K562 (cell line): ENCODE data around the gene PDE6B. TPM values are rescaled to one million over a fixed set of nuclear protein-coding genes. Genes with fewer than 3 reads are reported as not detected.

Experiments
- ATAC-seq: fragments of 200-7000 bp; cut with Tn5 transposase; 3 replicates; pipeline ENCODE4 v1.9.1; 2020; ENCODE audit warnings: moderate library complexity
- BruUV-seq: library from RNA; stranded (reverse); fragments of 400-500 nt; replicated peaks from 2 replicates; lab custom pipeline; 2021; lab: Mats Ljungman, UMichigan
- CTCF ChIA-PET: fragments of 300-600 bp; formaldehyde crosslinking; extraction: SDS; loops from one replicate; lab custom pipeline; 2021; ENCODE audit warnings: low intra/inter-chr PET ratio; lab: Yijun Ruan, JAX
- POLR2A ChIA-PET: fragments of 300-600, 350-650 bp; sonication (Branson Sonifier 250); formaldehyde crosslinking; extraction: SDS; loops from one replicate; lab custom pipeline; 2021; ENCODE audit warnings: antibody characterized with exemption, inconsistent platforms; lab: Yijun Ruan, JAX
- DNase-seq, 4 experiments: peaks; one replicate each; pipeline versions ENCODE4 v3.0.0 to v3.0.0-alpha.2; 2011 to 2018; ENCODE audit warnings: low spot score in 3 of 4, mixed read lengths in 3 of 4; ENCODE audit errors: extremely low read depth in 1 of 4
- FAIRE-seq: peaks from 2 replicates; lab custom pipeline; 2011; peaks lifted over from hg19 to GRCh38; lab: Jason Lieb, UNC
- H2AFZ ChIP-seq: 2 replicates; pipeline ENCODE4 v1.6.0; 2011; ENCODE audit warnings: low read depth, low read length, control low read depth, inconsistent platforms
- H3K27ac ChIP-seq: fragments of 200-600 bp; 3 replicates; pipeline ENCODE4 v1.8.0; 2011; ENCODE audit warnings: low read depth, mild to moderate bottlenecking, control low read depth, inconsistent platforms, low read length, moderate library complexity, mixed read lengths; ENCODE audit errors: extremely low read depth
- H3K27me3 ChIP-seq, 2 experiments: fragments of 300-600 bp in 1 of 2; 2 replicates in 1 of 2; 3 replicates in 1 of 2; pipeline versions ENCODE4 v1.6.0 to v1.8.0; 2011; ENCODE audit warnings: inconsistent platforms in 2 of 2, low read length in 2 of 2, mild to moderate bottlenecking in 1 of 2, mixed read lengths in 1 of 2, moderate library complexity in 1 of 2; ENCODE audit not compliant: control insufficient read depth in 2 of 2, insufficient read depth in 2 of 2
- H3K36me3 ChIP-seq: fragments of 300-600 bp; 3 replicates; pipeline ENCODE4 v1.8.0; 2011; ENCODE audit warnings: mild to moderate bottlenecking, low read length, inconsistent platforms; ENCODE audit not compliant: control insufficient read depth, insufficient read depth
- H3K4me1 ChIP-seq, 2 experiments: fragments of 200-600 bp in 1 of 2; replicated peaks in 1 of 2; 2 replicates in 1 of 2; 3 replicates in 1 of 2; pipeline versions ENCODE4 v1.5.1 to v1.8.0; 2011; ENCODE audit warnings: inconsistent platforms in 2 of 2, low read length in 2 of 2, mild to moderate bottlenecking in 1 of 2, mixed read lengths in 1 of 2, moderate library complexity in 1 of 2; ENCODE audit not compliant: control insufficient read depth in 2 of 2, insufficient read depth in 2 of 2
- H3K4me2 ChIP-seq: 2 replicates; pipeline ENCODE4 v1.6.1; 2011; ENCODE audit warnings: low read length, control low read depth, inconsistent platforms, mixed read lengths; ENCODE audit not compliant: insufficient read depth
- H3K4me3 ChIP-seq: fragments of 200-600 bp; sonication (generic), shearing (Covaris generic); 2 replicates; pipeline ENCODE4 v1.5.1; 2016; ENCODE audit warnings: control low read depth, inconsistent platforms
- H3K79me2 ChIP-seq: fragments of 200-600 bp; 3 replicates; pipeline ENCODE4 v1.8.0; 2011; ENCODE audit warnings: low read length, inconsistent platforms; ENCODE audit not compliant: control insufficient read depth, insufficient read depth
- H3K9ac ChIP-seq, 2 experiments: 2 replicates each; pipeline versions ENCODE4 v1.6.0 to v1.6.1; 2011; ENCODE audit warnings: low read depth in 2 of 2, low read length in 2 of 2, control low read depth in 1 of 2, inconsistent platforms in 1 of 2, mild to moderate bottlenecking in 1 of 2, mixed read lengths in 1 of 2; ENCODE audit not compliant: insufficient read depth in 1 of 2
- H3K9me1 ChIP-seq: one replicate; pipeline ENCODE4 v1.6.0; 2011; ENCODE audit warnings: inconsistent platforms, mild to moderate bottlenecking, low read length, moderate library complexity; ENCODE audit not compliant: control insufficient read depth, insufficient read depth
- H3K9me3 ChIP-seq: replicated peaks from 2 replicates; pipeline ENCODE4 v1.5.1; 2011; ENCODE audit warnings: low read depth, low read length, inconsistent platforms; ENCODE audit not compliant: control insufficient read depth, insufficient read depth
- H4K20me1 ChIP-seq: replicated peaks from 2 replicates; pipeline ENCODE4 v1.6.1; 2011; ENCODE audit warnings: low read length, inconsistent platforms, mixed read lengths; ENCODE audit not compliant: control insufficient read depth, insufficient read depth
- CBX5 ChIP-seq: IDR thresholded peaks from 2 replicates; pipeline ENCODE4 v1.6.1; 2014; ENCODE audit warnings: low read depth, borderline replicate concordance
- KAT7 ChIP-seq: sonication (generic); formaldehyde crosslinking; IDR thresholded peaks from 2 replicates; pipeline ENCODE4 v1.8.0; 2022; ENCODE audit warnings: missing genetic modification reagents, mild to moderate bottlenecking, borderline replicate concordance
- MEF2D ChIP-seq: conservative IDR thresholded peaks from 2 replicates; pipeline ENCODE4 v1.6.1; 2016; ENCODE audit warnings: low read depth, missing genetic modification characterization, missing compliant biosample characterization
- PURB ChIP-seq: sonication (generic); formaldehyde crosslinking; IDR thresholded peaks from 2 replicates; pipeline ENCODE4 v1.9.0; 2021; ENCODE audit warnings: low read depth, mild to moderate bottlenecking, missing genetic modification reagents
- WGBS: fragments of 100-300 bp; shearing (Covaris generic); methylation state at CpG from one replicate; pipeline ENCODE4 v1.1.6; 2016; ENCODE audit warnings: low coverage, mixed read lengths; ENCODE audit not compliant: insufficient coverage; ENCODE audit errors: missing lambda C conversion rate; 5-methylcytosine and 5-hydroxymethylcytosine counted together
- in situ Hi-C: fragments of 300-500 bp; cut with MboI; formaldehyde crosslinking; loops from 4 replicates; pipeline ENCODE4 v1.15.0; 2018; ENCODE audit warnings: inconsistent platforms, mixed read lengths
- intact Hi-C: fragments of 100-400 bp; cut with micrococcal nuclease; formaldehyde crosslinking; loops from 2 replicates; pipeline ENCODE4 v1.14.2; 2022
- polyA plus RNA-seq, 8 experiments: library from polyadenylated mRNA; depleted of rRNA in 4 of 8; stranded (reverse) in 5 of 8; unstranded in 3 of 8; fragments of >200 nt; fragmentation: Nextera tagmentation in 2 of 8; fragmentation: Illumina TruSeq in 1 of 8; extraction: Ambion mirVana in 2 of 8; extraction: Trizol in 1 of 8; gene quantifications; 2 replicates each; pipeline versions ENCODE4 v1.2.1 to v1.2.3, GENCODE V29; 2011 to 2014; ENCODE audit warnings: inconsistent platforms in 1 of 8, missing spikeins in 1 of 8
- total RNA-seq, 7 experiments: library from RNA; depleted of rRNA in 6 of 7; stranded (reverse); fragments of >200 nt in 6 of 7; fragmentation: Illumina TruSeq in 2 of 7; extraction: Trizol in 2 of 7; gene quantifications; 2 replicates each; pipeline versions ENCODE4 v1.2.1 to v1.2.3, GENCODE V29; 2011 to 2021; ENCODE audit warnings: low replicate concordance in 1 of 7
- TF ChIP-seq, protein P1 (sequence below), 2 experiments: fragments of 450-650 bp; conservative IDR thresholded peaks; 2 replicates each; pipeline ENCODE4 v1.6.1; 2017; ENCODE audit warnings: mild to moderate bottlenecking in 2 of 2, moderate library complexity in 2 of 2
- TF ChIP-seq, protein P2 (sequence below): conservative IDR thresholded peaks from 2 replicates; pipeline ENCODE4 v1.6.1; 2011; ENCODE audit warnings: low read depth, mild to moderate bottlenecking, low read length; ENCODE audit not compliant: control insufficient read depth

The PDE6B gene
- total and polyA plus RNA-seq, 9 of the 15 experiments (the other 6 are each of a cell fraction or from before 2014, with no cell fraction given), result 0.04 TPM; not detected in 8

DNA sequence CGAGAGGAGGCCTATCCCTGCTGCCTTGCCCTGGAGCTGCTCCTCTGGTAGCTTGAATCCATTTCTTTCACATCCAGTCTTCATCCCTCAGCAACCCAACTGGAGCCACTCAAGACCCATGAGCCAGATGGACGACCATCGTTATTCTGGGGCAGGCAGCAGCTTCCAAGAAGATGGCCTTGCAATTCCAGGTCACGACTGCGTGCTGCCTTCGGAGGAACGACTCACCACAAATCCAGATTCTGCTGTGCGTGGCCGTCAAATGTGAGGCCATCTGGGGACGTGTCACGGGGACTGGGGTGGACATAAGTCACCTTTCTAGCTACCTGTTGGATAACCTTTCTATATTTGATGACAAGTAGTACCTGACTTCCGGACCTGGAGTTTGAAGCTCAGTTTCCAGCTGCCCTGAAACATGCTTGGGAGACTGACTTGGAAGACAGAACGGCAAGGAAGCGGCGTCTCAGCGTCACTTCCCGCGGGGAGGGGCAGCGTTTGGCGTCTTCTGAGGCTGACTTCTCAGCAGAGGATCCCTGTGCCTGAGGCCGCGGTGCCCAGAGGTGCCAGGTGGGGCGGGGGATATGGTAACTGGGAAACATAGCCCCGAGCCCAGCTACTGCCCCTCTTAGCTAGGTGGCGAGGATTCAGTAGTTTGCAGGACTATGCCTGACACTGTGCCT lies 37.6 kb upstream of the PDE6B start (continued):
- TF ChIP-seq, protein P1, sequence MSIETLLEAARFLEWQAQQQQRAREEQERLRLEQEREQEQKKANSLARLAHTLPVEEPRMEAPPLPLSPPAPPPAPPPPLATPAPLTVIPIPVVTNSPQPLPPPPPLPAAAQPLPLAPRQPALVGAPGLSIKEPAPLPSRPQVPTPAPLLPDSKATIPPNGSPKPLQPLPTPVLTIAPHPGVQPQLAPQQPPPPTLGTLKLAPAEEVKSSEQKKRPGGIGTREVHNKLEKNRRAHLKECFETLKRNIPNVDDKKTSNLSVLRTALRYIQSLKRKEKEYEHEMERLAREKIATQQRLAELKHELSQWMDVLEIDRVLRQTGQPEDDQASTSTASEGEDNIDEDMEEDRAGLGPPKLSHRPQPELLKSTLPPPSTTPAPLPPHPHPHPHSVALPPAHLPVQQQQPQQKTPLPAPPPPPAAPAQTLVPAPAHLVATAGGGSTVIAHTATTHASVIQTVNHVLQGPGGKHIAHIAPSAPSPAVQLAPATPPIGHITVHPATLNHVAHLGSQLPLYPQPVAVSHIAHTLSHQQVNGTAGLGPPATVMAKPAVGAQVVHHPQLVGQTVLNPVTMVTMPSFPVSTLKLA (conservative IDR thresholded peaks at IDR 0.05), result no peak
- no peak for TF ChIP-seq MEF2D

DNA sequence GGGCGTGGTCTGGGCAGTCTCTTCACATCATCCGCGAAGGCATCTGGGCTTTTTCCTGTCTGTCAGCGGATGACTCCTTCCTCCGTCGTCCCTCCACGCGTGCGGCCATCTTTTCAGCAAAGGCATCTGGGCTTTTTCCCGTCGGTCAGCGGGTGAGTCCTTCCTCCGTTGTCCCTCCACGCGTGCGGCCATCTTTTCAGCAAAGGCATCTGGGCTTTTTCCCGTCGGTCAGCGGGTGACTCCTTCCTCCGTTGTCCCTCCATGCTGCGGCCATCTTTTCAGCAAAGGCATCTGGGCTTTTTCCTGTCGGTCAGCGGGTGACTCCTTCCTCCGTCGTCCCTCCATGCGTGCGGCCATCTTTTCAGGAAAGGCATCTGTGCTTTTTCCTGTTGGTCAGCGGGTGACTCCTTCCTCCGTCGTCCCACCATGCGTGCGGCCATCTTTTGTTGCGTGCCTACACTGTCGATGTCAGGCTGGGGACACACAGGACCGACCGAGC lies 37.0 kb upstream of the PDE6B start:
- Histone ChIP-seq H3K9me3 (peaks cover 5% of the 10 kb centered on the region), H3K9ac (peak overlapping the region in 1 of 2 experiments; percentile 43; a peak in 2 of 4 replicates), H3K27ac (no peak overlapping the region; the same call in 2 of the 3 replicates), H4K20me1 (no peaks in the 10 kb centered on the region), H3K4me2 (peak overlapping the region; percentile 74), H3K4me3 (peak overlapping the region; percentile 19; the same call in 1 of the 2 replicates), H3K9me1 (no peaks in the 10 kb centered on the region), H3K4me1 (peaks cover 0 to 11% of the 10 kb centered on the region in 2 experiments; a peak in 3 of 5 replicates), H3K27me3 (peaks cover 0 to 23% of the 10 kb centered on the region in 2 experiments; a peak in 2 of 5 replicates), H3K36me3 (no peaks in the 10 kb centered on the region), H2AFZ (peak overlapping the region; percentile 93), H3K79me2 (no peaks in the 10 kb centered on the region)
- ChIA-PET CTCF (no interaction called here), POLR2A (interaction anchor here (0.5 to 1.7 kb wide), 2 partner anchors 13 to 238 kb away, joined by 3 to 6 read pairs; no protein-coding TSS in a partner anchor)
- ATAC-seq (peak; percentile 78), FAIRE-seq (peak; percentile 37), DNase-seq (peak in 1 of 4 experiments; percentile 20)
- BruUV-seq, result no TSS peak
- intact Hi-C loops (no loop called here), in situ Hi-C loops (no loop called here)
- WGBS, result 6% methylated on average over 36 of the region's 36 CpGs
- TF ChIP-seq PURB (CRISPR knock-in tag), result no peak
- 0 out of 2 replicates have a peak, but pooled peaks have one; percentile 11 for TF ChIP-seq CBX5
- TF ChIP-seq, protein P2, sequence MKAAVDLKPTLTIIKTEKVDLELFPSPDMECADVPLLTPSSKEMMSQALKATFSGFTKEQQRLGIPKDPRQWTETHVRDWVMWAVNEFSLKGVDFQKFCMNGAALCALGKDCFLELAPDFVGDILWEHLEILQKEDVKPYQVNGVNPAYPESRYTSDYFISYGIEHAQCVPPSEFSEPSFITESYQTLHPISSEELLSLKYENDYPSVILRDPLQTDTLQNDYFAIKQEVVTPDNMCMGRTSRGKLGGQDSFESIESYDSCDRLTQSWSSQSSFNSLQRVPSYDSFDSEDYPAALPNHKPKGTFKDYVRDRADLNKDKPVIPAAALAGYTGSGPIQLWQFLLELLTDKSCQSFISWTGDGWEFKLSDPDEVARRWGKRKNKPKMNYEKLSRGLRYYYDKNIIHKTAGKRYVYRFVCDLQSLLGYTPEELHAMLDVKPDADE, result no peak
- TF ChIP-seq KAT7 (CRISPR knock-in tag), result no peak
